ENCODE results near the gene PTGES3. TPM values are rescaled to one million over a fixed set of nuclear protein-coding genes. Genes with fewer than 3 reads are reported as not detected.

PTGES3 gene
- total and polyA plus RNA-seq, 2 experiments from 2014 or later, result 82.2 to 210 TPM

- no peaks in the 10 kb centered on the region for H3K9me3 ChIP-seq (ENCODE audit: low read depth)
- TF ChIP-seq CTCF (IDR thresholded peaks at IDR 0.05; ENCODE audit: low read depth, low read length), result no peak
- no peaks in the 10 kb centered on the region for H3K4me1 ChIP-seq (ENCODE audit: low read depth)
- H3K4me3 ChIP-seq, result no peak overlapping the region
- H3K27ac ChIP-seq, result no peak overlapping the region
- peaks cover 7% of the 10 kb centered on the region for H3K36me3 ChIP-seq
- H3K27me3 ChIP-seq, result no peaks in the 10 kb centered on the region
- no peak for DNase-seq (ENCODE audit: low read depth in 1 of 2, low spot score in 1 of 2)
Observed at GRCh38 chr12:56677680-56678079, 10.4 kb downstream of the PTGES3 start.

- TF ChIP-seq CTCF (IDR thresholded peaks at IDR 0.05; ENCODE audit: low read depth, low read length), result no peak
- Histone ChIP-seq H3K9me3 (ENCODE audit: low read depth) (no peaks in the 10 kb centered on the region), H3K27me3 (no peaks in the 10 kb centered on the region), H3K4me1 (ENCODE audit: low read depth) (no peaks in the 10 kb centered on the region), H3K36me3 (peaks cover 14% of the 10 kb centered on the region), H3K4me3 (no peak overlapping the region), H3K27ac (no peak overlapping the region)
- no peak for DNase-seq (ENCODE audit: low read depth in 1 of 2, low spot score in 1 of 2)
Observed at GRCh38 chr12:56676851-56677580, 11.1 kb downstream of the PTGES3 start.

GRCh38 chr12:56671608-56672007 is 16.5 kb downstream of the PTGES3 start:
- H3K4me3 ChIP-seq, result no peak overlapping the region
- no peak for TF ChIP-seq CTCF (IDR thresholded peaks at IDR 0.05; ENCODE audit: low read depth, low read length)
- no peaks in the 10 kb centered on the region for H3K4me1 ChIP-seq (ENCODE audit: low read depth)
- no peaks in the 10 kb centered on the region for H3K27me3 ChIP-seq
- H3K36me3 ChIP-seq, result peaks cover 48% of the 10 kb centered on the region
- H3K27ac ChIP-seq, result no peak overlapping the region
- no peaks in the 10 kb centered on the region for H3K9me3 ChIP-seq (ENCODE audit: low read depth)
- DNase-seq (ENCODE audit: low read depth in 1 of 2, low spot score in 1 of 2), result no peak

GRCh38 chr12:56670836-56671235 is 17.2 kb downstream of the PTGES3 start:
- no peaks in the 10 kb centered on the region for H3K27me3 ChIP-seq

GRCh38 chr12:56668197-56668457 is 20.0 kb downstream of the PTGES3 start:
- Histone ChIP-seq H3K36me3 (peaks cover 78% of the 10 kb centered on the region), H3K4me1 (ENCODE audit: low read depth) (no peaks in the 10 kb centered on the region), H3K4me3 (no peak overlapping the region), H3K9me3 (ENCODE audit: low read depth) (no peaks in the 10 kb centered on the region), H3K27me3 (no peaks in the 10 kb centered on the region), H3K27ac (no peak overlapping the region)
- TF ChIP-seq CTCF (IDR thresholded peaks at IDR 0.05; ENCODE audit: low read depth, low read length), result no peak
- DNase-seq (ENCODE audit: low read depth in 1 of 2, low spot score in 1 of 2), result no peak

More at GRCh38 chr12:56670836-56671235, 17.2 kb downstream of the PTGES3 start:
- H3K36me3 ChIP-seq, result peaks cover 56% of the 10 kb centered on the region
- no peaks in the 10 kb centered on the region for H3K9me3 ChIP-seq (ENCODE audit: low read depth)
- no peak overlapping the region for H3K27ac ChIP-seq
- TF ChIP-seq CTCF (IDR thresholded peaks at IDR 0.05; ENCODE audit: low read depth, low read length), result no peak
- H3K4me3 ChIP-seq, result no peak overlapping the region
- H3K4me1 ChIP-seq (ENCODE audit: low read depth), result no peaks in the 10 kb centered on the region
- DNase-seq (ENCODE audit: low read depth in 1 of 2, low spot score in 1 of 2), result no peak

All from cardiac muscle cell (in vitro differentiated cells and primary cell).